ENCODE results near the gene GRK1.

The GRK1 gene

DNA sequence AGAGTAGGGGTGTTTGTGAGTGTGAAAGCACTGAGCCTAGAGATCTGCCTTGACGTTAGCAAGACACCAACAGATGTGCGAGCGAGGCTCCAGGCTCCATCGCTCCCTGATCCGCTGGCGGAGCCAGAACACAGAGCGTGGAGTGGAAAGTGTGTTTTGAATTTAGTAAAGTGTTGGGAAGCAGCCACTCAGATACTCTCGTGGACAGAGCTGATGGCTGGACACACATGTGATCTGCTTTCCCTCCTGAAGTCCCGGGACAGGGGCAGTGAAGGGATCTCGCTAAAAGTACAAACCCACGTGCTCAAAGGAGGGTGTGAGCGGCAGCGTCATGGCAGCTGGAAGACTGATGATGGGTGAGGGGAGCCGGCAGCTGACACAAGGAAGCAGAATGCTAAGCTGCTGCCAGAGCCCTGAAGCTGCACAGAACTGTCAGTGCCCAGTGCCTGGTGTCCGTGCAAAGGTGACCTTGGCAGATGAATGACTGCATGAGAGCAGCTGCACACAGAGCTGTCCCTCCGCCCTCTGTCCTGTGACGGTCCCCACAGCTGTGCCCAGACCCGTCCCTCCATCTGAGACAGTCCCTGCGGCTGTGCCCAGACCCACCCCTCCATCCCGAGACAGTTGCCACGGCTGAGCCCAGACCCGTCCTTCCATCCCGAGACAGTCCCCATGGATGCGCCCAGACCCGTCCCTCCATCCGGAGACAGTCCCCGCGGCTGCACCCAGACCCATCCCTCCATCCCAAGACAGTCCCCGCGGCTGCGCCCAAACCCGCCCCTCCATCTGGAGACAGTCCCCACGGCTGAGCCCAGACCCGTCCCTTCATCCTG is 62.4 kb downstream of the GRK1 start:
- H3K27me3 ChIP-seq (ENCODE audit: control insufficient read depth, insufficient read depth, low read length) = no peaks in the 10 kb centered on the region
- no peaks in the 10 kb centered on the region for H3K36me3 ChIP-seq (ENCODE audit: control insufficient read depth, low read depth, low read length)
- peaks cover 3% of the 10 kb centered on the region for H3K4me1 ChIP-seq (ENCODE audit: control insufficient read depth, low read depth, low read length)
- H3K9ac ChIP-seq (ENCODE audit: low read length) = no peak overlapping the region
- no peak overlapping the region for H3K4me3 ChIP-seq (ENCODE audit: low read length)
- no peaks in the 10 kb centered on the region for H3K9me3 ChIP-seq (ENCODE audit: control insufficient read depth, low read depth, low read length)
- no peak overlapping the region for H3K27ac ChIP-seq (ENCODE audit: low read length)

DNA sequence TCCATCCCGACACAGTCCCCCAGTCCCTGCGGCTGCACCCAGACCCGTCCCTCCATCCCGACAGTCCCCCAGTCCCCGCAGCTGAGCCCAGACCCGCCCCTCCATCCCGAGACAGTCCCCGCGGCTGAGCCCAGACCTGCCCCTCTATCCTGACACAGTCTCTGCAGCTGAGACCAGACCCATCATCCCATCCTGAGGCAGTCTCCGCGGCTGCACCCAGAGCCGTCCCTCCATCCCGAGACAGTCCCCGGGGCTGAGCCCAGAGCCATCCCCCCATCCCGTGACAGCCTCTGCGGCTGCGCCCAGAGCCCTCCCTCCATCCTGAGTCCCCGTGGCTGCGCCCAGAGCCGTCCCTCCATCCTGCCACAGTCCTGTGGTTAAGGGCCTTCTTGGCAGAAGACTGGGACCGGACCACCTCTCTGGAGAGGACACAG is 63.3 kb downstream of the GRK1 start:
- H3K9ac ChIP-seq (ENCODE audit: low read length) = no peak overlapping the region
- H3K4me1 ChIP-seq (ENCODE audit: control insufficient read depth, low read depth, low read length) = no peaks in the 10 kb centered on the region
- H3K4me3 ChIP-seq (ENCODE audit: low read length) = no peak overlapping the region
- H3K36me3 ChIP-seq (ENCODE audit: control insufficient read depth, low read depth, low read length) = no peaks in the 10 kb centered on the region
- no peak overlapping the region for H3K27ac ChIP-seq (ENCODE audit: low read length)
- no peaks in the 10 kb centered on the region for H3K27me3 ChIP-seq (ENCODE audit: control insufficient read depth, insufficient read depth, low read length)
- H3K9me3 ChIP-seq (ENCODE audit: control insufficient read depth, low read depth, low read length) = no peaks in the 10 kb centered on the region

DNA sequence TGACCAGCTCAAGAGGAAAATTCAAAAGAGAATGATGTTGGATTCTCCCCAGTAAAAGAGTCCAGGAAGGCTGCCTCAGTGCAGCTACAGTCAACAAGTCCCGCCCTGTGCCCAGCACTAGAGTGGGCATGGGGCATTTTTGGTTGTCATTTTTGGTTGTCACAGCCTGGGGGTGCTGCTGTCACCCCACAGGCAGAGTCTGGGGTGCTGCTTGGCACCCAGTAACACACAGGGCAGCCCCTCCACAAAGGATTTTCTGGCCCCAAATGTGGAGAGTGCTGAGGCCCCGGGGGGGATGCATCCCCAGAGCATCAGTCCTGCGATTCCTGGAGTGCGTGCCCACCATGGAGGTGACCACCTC is 63.8 kb downstream of the GRK1 start:
- Histone ChIP-seq H3K4me3 (ENCODE audit: low read length) (no peak overlapping the region), H3K9me3 (ENCODE audit: control insufficient read depth, low read depth, low read length) (no peaks in the 10 kb centered on the region), H3K36me3 (ENCODE audit: control insufficient read depth, low read depth, low read length) (no peaks in the 10 kb centered on the region), H3K27ac (ENCODE audit: low read length) (no peak overlapping the region), H3K9ac (ENCODE audit: low read length) (no peak overlapping the region), H3K27me3 (ENCODE audit: control insufficient read depth, insufficient read depth, low read length) (no peaks in the 10 kb centered on the region), H3K4me1 (ENCODE audit: control insufficient read depth, low read depth, low read length) (no peaks in the 10 kb centered on the region)

DNA sequence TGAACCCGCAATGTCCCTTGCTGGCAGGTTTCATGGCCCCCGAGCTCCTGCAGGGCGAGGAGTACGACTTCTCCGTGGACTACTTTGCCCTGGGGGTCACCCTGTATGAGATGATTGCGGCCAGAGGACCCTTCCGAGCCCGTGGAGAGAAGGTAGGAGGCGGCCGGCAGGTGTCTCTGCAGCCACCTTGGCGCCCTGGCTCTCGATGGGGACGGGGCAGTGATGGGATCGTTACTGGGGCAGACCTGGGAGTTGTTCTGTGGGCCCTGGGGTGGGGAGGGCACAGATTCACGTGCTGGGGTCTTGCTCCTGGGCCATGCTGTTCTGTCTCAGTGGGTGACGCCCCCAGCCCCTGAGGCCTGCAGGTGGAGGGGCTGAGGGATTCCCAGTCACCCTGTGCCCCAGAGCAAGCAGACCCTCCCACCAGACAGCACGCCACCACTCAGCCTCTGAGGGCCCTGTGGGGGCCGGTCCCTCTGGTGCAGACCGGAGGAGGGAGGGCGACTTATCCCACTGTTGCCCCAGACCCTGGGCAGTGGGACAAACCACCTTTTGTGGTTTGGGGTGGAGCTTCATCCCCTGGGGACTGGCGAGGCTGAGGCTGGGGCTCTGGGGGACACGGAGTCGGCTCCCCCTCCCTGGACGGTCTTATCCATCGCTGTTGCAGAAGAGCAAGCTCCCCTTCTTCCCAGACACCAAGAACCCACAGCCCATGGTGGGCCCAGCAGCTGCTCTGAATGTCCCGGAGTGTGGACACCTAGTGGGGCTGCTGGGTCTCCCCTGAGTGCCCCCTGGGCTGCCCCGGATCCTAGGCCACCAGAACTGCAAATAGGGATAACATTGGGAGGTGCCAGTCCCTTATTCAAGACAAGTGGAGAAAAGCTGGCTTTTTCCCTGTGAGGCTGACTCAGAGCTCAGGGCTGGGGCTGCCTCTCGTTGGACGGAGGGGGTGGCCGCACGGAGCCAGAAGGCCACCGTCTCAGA is 64.5 kb downstream of the GRK1 start:
- no peaks in the 10 kb centered on the region for H3K9me3 ChIP-seq (ENCODE audit: control insufficient read depth, low read depth, low read length)
- no peaks in the 10 kb centered on the region for H3K27me3 ChIP-seq (ENCODE audit: control insufficient read depth, insufficient read depth, low read length)
- H3K4me1 ChIP-seq (ENCODE audit: control insufficient read depth, low read depth, low read length) = no peaks in the 10 kb centered on the region
- no peak overlapping the region for H3K27ac ChIP-seq (ENCODE audit: low read length)
- no peak overlapping the region for H3K4me3 ChIP-seq (ENCODE audit: low read length)
- no peak overlapping the region for H3K9ac ChIP-seq (ENCODE audit: low read length)
- H3K36me3 ChIP-seq (ENCODE audit: control insufficient read depth, low read depth, low read length) = no peaks in the 10 kb centered on the region

DNA sequence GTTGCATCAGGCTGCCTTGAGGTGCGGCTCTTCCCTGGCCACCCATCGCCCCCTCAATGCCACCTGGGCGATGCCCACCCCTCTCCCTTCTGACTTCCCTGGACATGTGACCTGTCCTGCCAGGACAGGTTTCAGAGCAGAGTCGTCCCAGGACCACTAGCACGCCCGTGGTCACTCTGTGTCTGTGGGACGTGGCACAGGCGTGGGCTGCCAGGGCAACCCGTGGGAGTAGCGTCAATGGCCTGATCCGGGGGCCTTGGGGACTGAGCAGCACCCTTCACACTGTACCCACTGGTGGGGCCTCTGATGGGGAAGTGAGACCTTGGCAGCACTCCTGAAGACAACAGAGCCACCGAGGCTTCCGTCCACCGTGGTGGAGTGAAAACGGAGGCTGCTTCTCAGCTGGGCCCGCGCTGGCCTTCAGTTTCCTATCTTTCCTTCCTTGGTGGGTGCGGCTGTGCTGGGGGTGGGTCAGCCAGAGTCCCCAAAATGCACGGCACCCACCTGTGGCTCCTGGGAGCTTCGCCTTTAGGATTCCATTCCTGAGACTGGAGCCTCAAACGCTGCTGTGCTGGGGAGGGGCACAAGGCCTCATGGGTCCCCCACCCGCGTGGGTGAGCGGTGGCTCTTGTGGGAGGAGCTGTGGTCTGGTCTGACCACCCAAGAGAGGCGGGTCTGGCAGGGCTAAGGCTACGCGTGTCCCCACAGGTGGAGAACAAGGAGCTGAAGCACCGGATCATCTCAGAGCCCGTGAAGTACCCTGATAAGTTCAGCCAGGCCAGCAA is 65.3 kb downstream of the GRK1 start:
- H3K4me3 ChIP-seq (ENCODE audit: low read length) = no peak overlapping the region
- no peak overlapping the region for H3K27ac ChIP-seq (ENCODE audit: low read length)
- H3K36me3 ChIP-seq (ENCODE audit: control insufficient read depth, low read depth, low read length) = no peaks in the 10 kb centered on the region
- no peaks in the 10 kb centered on the region for H3K27me3 ChIP-seq (ENCODE audit: control insufficient read depth, insufficient read depth, low read length)
- no peak overlapping the region for H3K9ac ChIP-seq (ENCODE audit: low read length)
- H3K9me3 ChIP-seq (ENCODE audit: control insufficient read depth, low read depth, low read length) = no peaks in the 10 kb centered on the region
- no peaks in the 10 kb centered on the region for H3K4me1 ChIP-seq (ENCODE audit: control insufficient read depth, low read depth, low read length)

DNA sequence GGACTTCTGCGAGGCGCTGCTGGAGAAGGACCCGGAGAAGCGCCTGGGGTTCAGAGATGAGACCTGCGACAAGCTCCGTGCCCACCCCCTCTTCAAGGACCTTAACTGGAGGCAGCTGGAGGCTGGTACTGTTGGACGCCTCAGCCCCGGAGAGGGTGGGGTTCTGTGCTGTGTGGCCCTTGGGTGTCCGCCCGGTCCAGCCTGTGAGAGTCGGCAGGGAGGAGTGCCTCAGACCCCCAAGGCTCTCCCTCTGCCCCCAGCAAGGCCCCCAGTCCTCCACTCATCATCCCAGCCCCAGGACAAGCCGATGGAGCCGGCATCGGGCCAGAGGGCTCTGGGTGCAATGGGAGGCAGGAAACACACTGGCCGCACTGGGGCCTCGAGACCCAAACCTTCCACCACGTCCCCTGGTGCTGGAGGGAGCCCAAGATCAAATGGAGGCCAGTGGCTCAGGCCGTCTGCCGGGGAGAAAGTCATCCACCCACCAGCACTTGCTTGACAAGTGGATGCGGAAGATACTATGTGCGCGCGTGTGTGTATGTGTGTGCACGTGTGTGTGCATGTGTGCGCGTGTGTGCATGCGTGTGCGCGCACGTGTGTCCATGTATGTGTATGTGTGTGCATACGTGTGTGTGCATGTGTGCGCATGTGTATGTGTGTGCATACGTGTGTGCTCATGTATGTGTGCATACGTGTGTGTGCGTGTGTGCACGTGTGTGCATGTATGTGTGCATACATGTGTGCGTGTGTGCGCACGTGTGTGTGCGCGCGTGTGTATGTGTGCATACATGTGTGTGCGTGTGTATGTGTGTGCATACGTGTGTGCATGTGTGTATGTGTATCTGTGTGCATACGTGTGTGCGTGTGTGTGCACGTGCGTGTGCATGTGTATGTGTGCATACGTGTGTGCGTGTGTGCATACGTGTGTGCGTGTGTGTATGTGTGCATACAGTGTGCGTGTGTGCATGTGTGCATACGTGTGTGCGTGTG is 66.2 kb downstream of the GRK1 start:
- Histone ChIP-seq H3K27me3 (ENCODE audit: control insufficient read depth, insufficient read depth, low read length) (no peaks in the 10 kb centered on the region), H3K9me3 (ENCODE audit: control insufficient read depth, low read depth, low read length) (no peaks in the 10 kb centered on the region)

DNA sequence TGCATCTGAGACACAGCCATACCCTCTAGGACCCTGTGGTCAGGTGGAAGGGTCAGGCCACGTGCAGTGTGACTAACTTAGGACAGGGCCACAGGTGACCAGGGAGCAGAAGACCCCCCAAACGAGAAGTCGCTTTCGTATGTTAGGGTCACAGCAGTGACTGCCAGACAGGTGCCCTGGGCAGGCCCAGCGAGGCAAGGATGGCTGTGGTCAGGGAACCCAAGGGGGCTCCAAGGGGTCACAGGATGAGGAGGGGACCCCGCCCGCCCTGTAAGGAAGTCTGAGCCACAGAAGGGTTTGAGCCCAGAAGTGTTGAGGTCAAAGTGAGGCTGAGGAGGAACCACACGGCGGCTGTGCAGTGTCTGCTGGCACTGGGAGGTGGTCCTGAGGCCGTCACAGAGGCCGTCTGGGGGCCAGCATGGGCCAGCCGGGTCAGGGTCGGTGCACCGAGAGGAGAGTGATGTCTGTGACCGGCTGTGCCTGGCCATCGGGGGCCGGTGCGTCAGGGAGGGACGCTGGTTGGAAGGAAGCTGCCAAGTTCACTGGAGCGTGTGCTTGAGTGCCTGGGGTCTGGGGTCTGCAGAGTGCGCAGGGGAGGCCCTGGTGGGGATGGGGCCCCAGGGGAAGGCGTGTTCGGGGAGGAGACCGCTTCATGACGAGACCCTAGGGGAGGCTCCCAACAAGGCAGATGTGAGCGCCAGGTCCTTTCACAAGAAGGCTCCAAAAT is 67.2 kb downstream of the GRK1 start:
- no peaks in the 10 kb centered on the region for H3K36me3 ChIP-seq (ENCODE audit: control insufficient read depth, low read depth, low read length)
- H3K4me1 ChIP-seq (ENCODE audit: control insufficient read depth, low read depth, low read length) = no peaks in the 10 kb centered on the region
- H3K9ac ChIP-seq (ENCODE audit: low read length) = no peak overlapping the region
- no peaks in the 10 kb centered on the region for H3K9me3 ChIP-seq (ENCODE audit: control insufficient read depth, low read depth, low read length)
- no peak overlapping the region for H3K4me3 ChIP-seq (ENCODE audit: low read length)
- no peak overlapping the region for H3K27ac ChIP-seq (ENCODE audit: low read length)
- H3K27me3 ChIP-seq (ENCODE audit: control insufficient read depth, insufficient read depth, low read length) = no peaks in the 10 kb centered on the region

More for the DNA sequence above, 66.2 kb downstream of the GRK1 start:
- no peak overlapping the region for H3K27ac ChIP-seq (ENCODE audit: low read length)
- H3K4me1 ChIP-seq (ENCODE audit: control insufficient read depth, low read depth, low read length) = no peaks in the 10 kb centered on the region
- H3K4me3 ChIP-seq (ENCODE audit: low read length) = no peak overlapping the region
- H3K9ac ChIP-seq (ENCODE audit: low read length) = no peak overlapping the region
- no peaks in the 10 kb centered on the region for H3K36me3 ChIP-seq (ENCODE audit: control insufficient read depth, low read depth, low read length)

DNA sequence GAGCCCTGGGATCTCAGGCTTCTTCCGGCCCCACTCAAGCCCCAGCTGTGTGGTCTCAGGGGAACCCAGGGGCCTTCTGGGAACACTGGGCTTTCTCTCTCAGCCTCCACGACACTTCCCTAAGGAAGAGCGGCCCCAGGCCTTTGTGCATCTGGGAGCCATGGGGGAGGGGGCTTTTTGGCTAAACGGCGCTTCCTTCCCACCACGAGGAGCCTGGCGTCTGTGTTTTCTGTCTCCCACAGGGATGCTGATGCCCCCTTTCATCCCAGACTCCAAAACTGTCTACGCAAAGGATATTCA is 67.8 kb downstream of the GRK1 start:
- Histone ChIP-seq H3K9me3 (ENCODE audit: control insufficient read depth, low read depth, low read length) (no peaks in the 10 kb centered on the region), H3K9ac (ENCODE audit: low read length) (no peak overlapping the region), H3K4me1 (ENCODE audit: control insufficient read depth, low read depth, low read length) (no peaks in the 10 kb centered on the region), H3K4me3 (ENCODE audit: low read length) (no peak overlapping the region), H3K27me3 (ENCODE audit: control insufficient read depth, insufficient read depth, low read length) (no peaks in the 10 kb centered on the region), H3K36me3 (ENCODE audit: control insufficient read depth, low read depth, low read length) (no peaks in the 10 kb centered on the region), H3K27ac (ENCODE audit: low read length) (no peak overlapping the region)

DNA sequence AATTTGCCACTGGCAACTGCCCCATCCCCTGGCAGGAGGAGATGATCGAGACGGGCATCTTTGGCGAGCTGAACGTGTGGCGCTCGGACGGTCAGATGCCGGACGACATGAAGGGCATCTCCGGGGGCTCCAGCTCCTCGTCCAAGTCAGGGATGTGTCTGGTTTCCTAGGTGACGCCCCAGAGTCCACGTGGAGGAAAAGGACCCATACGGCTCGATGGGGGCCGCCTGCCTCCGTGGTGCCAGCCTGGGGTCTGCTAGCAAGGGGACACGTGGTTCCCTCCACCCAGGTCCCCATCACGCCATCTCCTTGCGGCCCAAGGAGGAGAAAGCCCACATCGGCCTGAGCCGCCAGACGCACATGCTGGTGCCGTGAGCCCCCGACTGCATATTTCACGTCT is 68.2 kb downstream of the GRK1 start:
- Histone ChIP-seq H3K4me1 (ENCODE audit: control insufficient read depth, low read depth, low read length) (no peaks in the 10 kb centered on the region), H3K36me3 (ENCODE audit: control insufficient read depth, low read depth, low read length) (no peaks in the 10 kb centered on the region), H3K4me3 (ENCODE audit: low read length) (no peak overlapping the region)

DNA sequence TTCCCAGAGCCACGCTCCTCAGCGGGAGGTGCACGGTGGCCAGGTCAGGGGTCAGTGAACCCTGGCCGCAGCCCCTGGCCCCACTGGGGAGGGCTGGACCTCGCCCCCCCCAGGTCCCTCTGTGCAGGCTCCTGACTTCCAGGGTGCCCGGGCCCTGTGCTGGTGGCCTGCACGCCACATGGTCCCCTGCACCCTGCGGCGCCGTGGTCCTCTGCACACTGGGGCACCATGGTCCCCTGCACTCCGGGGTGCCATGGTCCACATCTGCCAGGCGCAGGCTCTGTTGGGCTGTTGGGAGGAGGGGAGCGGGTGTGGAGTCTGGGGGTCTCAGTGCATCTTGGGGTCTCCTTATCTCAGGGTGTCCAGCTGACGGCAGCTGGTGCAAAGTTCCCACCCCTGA is 68.7 kb downstream of the GRK1 start:
- no peaks in the 10 kb centered on the region for H3K27me3 ChIP-seq (ENCODE audit: control insufficient read depth, insufficient read depth, low read length)
- no peak overlapping the region for H3K27ac ChIP-seq (ENCODE audit: low read length)
- no peak overlapping the region for H3K9ac ChIP-seq (ENCODE audit: low read length)
- H3K9me3 ChIP-seq (ENCODE audit: control insufficient read depth, low read depth, low read length) = no peaks in the 10 kb centered on the region
- no peaks in the 10 kb centered on the region for H3K4me1 ChIP-seq (ENCODE audit: control insufficient read depth, low read depth, low read length)
- no peak overlapping the region for H3K4me3 ChIP-seq (ENCODE audit: low read length)
- no peaks in the 10 kb centered on the region for H3K36me3 ChIP-seq (ENCODE audit: control insufficient read depth, low read depth, low read length)

More for the DNA sequence above, 68.2 kb downstream of the GRK1 start:
- Histone ChIP-seq H3K27ac (ENCODE audit: low read length) (no peak overlapping the region), H3K9me3 (ENCODE audit: control insufficient read depth, low read depth, low read length) (no peaks in the 10 kb centered on the region), H3K9ac (ENCODE audit: low read length) (no peak overlapping the region), H3K27me3 (ENCODE audit: control insufficient read depth, insufficient read depth, low read length) (no peaks in the 10 kb centered on the region)
